OCI-LY7 (cell line): ENCODE results near the gene RANBP9. TPM values are rescaled to one million over a fixed set of nuclear protein-coding genes. Genes with fewer than 3 reads are reported as not detected.

ENCODE experiments used
- BruUV-seq: library from RNA; stranded (reverse); fragments of 400-500 nt; replicated peaks from 2 replicates; lab custom pipeline; 2021; lab: Mats Ljungman, UMichigan
- CTCF ChIA-PET: fragments of 300-600 bp; sonication (Branson Sonifier 250); formaldehyde crosslinking; loops from one replicate; lab custom pipeline; 2022; ENCODE audit warnings: antibody characterized with exemption; ENCODE audit not compliant: unreplicated experiment; lab: Charles Lee
- POLR2A ChIA-PET: fragments of 300-600 bp; sonication (Branson Sonifier 250); formaldehyde crosslinking; loops from one replicate; lab custom pipeline; 2022; ENCODE audit warnings: antibody characterized with exemption; lab: Charles Lee
- DNase-seq: peaks from one replicate; pipeline ENCODE4 v3.0.0-alpha.2; 2015; ENCODE audit warnings: low spot score
- H2AFZ ChIP-seq: fragments of 200-600 bp; sonication (generic), shearing (Covaris generic); 2 replicates; pipeline ENCODE4 v1.6.1; 2014; ENCODE audit warnings: mild to moderate bottlenecking, antibody characterized with exemption, low read length, moderate library complexity
- H3K27ac ChIP-seq: fragments of 200-600 bp; sonication (generic); 2 replicates; pipeline ENCODE4 v1.5.1; 2014; ENCODE audit warnings: mixed run types, low read depth, mild to moderate bottlenecking, moderate library complexity, low read length, inconsistent platforms; ENCODE audit not compliant: poor library complexity, severe bottlenecking
- H3K36me3 ChIP-seq: fragments of 200-600 bp; sonication (generic); 2 replicates; pipeline ENCODE4 v1.6.1; 2014; ENCODE audit warnings: mild to moderate bottlenecking, antibody characterized with exemption, low read length, moderate library complexity, mixed read lengths; ENCODE audit not compliant: insufficient read depth
- H3K4me1 ChIP-seq: fragments of 200-600 bp; sonication (generic); 2 replicates; pipeline ENCODE4 v1.5.1; 2014; ENCODE audit warnings: mild to moderate bottlenecking, low read length; ENCODE audit not compliant: insufficient read depth, poor library complexity, severe bottlenecking
- H3K4me2 ChIP-seq: fragments of 200-600 bp; sonication (generic); 2 replicates; pipeline ENCODE4 v1.6.1; 2014; ENCODE audit warnings: mild to moderate bottlenecking, low read length
- H3K4me3 ChIP-seq: fragments of 200-600 bp; sonication (generic); 2 replicates; pipeline ENCODE4 v1.5.1; 2014; ENCODE audit warnings: mild to moderate bottlenecking, low read depth, low read length; ENCODE audit not compliant: poor library complexity, severe bottlenecking
- H3K79me2 ChIP-seq: fragments of 200-600 bp; sonication (generic); 2 replicates; pipeline ENCODE4 v1.6.1; 2016; ENCODE audit warnings: low read depth, mild to moderate bottlenecking, low read length, moderate library complexity, mixed read lengths; ENCODE audit not compliant: insufficient read depth
- H3K9me2 ChIP-seq: fragments of 200-600 bp; sonication (generic); 2 replicates; pipeline ENCODE4 v1.6.1; 2016; ENCODE audit warnings: mild to moderate bottlenecking, low read length, mixed read lengths; ENCODE audit not compliant: insufficient read depth
- H3K9me3 ChIP-seq: fragments of 200-600 bp; sonication (generic); 2 replicates; pipeline ENCODE4 v1.6.1; 2014; ENCODE audit warnings: mild to moderate bottlenecking, mixed run types, low read length, mixed read lengths
- H4K20me1 ChIP-seq: fragments of 200-600 bp; sonication (generic); 2 replicates; pipeline ENCODE4 v1.6.1; 2014; ENCODE audit warnings: mild to moderate bottlenecking, antibody characterized with exemption, low read length, moderate library complexity, mixed read lengths; ENCODE audit not compliant: insufficient read depth
- CTCF ChIP-seq: fragments of 200-600 bp; sonication (generic); conservative IDR thresholded peaks from 2 replicates; pipeline ENCODE4 v1.5.1; 2014; ENCODE audit warnings: mild to moderate bottlenecking, antibody characterized with exemption, low read length, moderate library complexity, mixed read lengths
- EZH2phosphoT487 ChIP-seq: fragments of 200-600 bp; sonication (generic); IDR thresholded peaks from 2 replicates; pipeline ENCODE4 v1.6.1; 2018; ENCODE audit warnings: low read depth, borderline replicate concordance, mild to moderate bottlenecking, mixed run types, antibody characterized with exemption, low read length, moderate library complexity, mixed read lengths
- intact Hi-C: fragments of 100-400 bp; cut with micrococcal nuclease; formaldehyde crosslinking; loops from one replicate; pipeline ENCODE4 v1.10.0; 2022; ENCODE audit not compliant: unreplicated experiment
- total RNA-seq, 2 experiments: library from RNA; depleted of rRNA in 1 of 2; stranded (reverse); fragments of >200 nt in 1 of 2; shearing (Covaris generic) in 1 of 2; gene quantifications; 2 replicates each; pipeline ENCODE4 v1.2.3, GENCODE V29; 2014 to 2022

RANBP9 gene
- total RNA-seq, 2 experiments from 2014 or later, result 20.5 to 35.0 TPM

GRCh38 chr6:13725052-13725451, 13.4 kb upstream of the RANBP9 start:
- BruUV-seq, result no TSS peak
- Histone ChIP-seq H3K4me1 (no peaks in the 10 kb centered on the region), H4K20me1 (no peaks in the 10 kb centered on the region), H3K4me3 (no peak overlapping the region), H2AFZ (no peak overlapping the region), H3K79me2 (no peaks in the 10 kb centered on the region), H3K4me2 (no peak overlapping the region), H3K9me3 (no peaks in the 10 kb centered on the region), H3K27ac (no peak overlapping the region), H3K9me2 (no peaks in the 10 kb centered on the region), H3K36me3 (no peaks in the 10 kb centered on the region)
- intact Hi-C loops, result no loop called here
- no peak for DNase-seq
- CTCF ChIA-PET, result no interaction called here
- POLR2A ChIA-PET, result no interaction called here
- TF ChIP-seq EZH2phosphoT487 (no peak), CTCF (no peak)

GRCh38 chr6:13724182-13724581, 12.5 kb upstream of the RANBP9 start:
- H4K20me1 ChIP-seq, result no peaks in the 10 kb centered on the region
- no peak overlapping the region for H3K4me2 ChIP-seq
- no peaks in the 10 kb centered on the region for H3K36me3 ChIP-seq
- no peaks in the 10 kb centered on the region for H3K9me3 ChIP-seq
- no peaks in the 10 kb centered on the region for H3K4me1 ChIP-seq
- ChIA-PET POLR2A (interaction anchor here (1.0 kb wide), 1 partner anchor 397 kb away, joined by 3 read pairs; no protein-coding TSS in a partner anchor), CTCF (no interaction called here)
- intact Hi-C loops, result no loop called here
- H2AFZ ChIP-seq, result no peak overlapping the region
- no peak overlapping the region for H3K4me3 ChIP-seq
- no TSS peak for BruUV-seq
- no peak for TF ChIP-seq CTCF
- TF ChIP-seq EZH2phosphoT487, result no peak
- H3K9me2 ChIP-seq, result no peaks in the 10 kb centered on the region
- DNase-seq, result no peak
- no peak overlapping the region for H3K27ac ChIP-seq
- no peaks in the 10 kb centered on the region for H3K79me2 ChIP-seq

GRCh38 chr6:13722880-13723279, 11.2 kb upstream of the RANBP9 start:
- intact Hi-C loops, result no loop called here
- TF ChIP-seq CTCF (no peak), EZH2phosphoT487 (no peak)
- H3K4me1 ChIP-seq, result no peaks in the 10 kb centered on the region
- H3K9me3 ChIP-seq, result no peaks in the 10 kb centered on the region
- no peaks in the 10 kb centered on the region for H4K20me1 ChIP-seq
- no peak for DNase-seq
- H3K9me2 ChIP-seq, result no peaks in the 10 kb centered on the region
- no peak overlapping the region for H2AFZ ChIP-seq
- H3K79me2 ChIP-seq, result no peaks in the 10 kb centered on the region
- no peaks in the 10 kb centered on the region for H3K36me3 ChIP-seq
- no peak overlapping the region for H3K4me3 ChIP-seq
- CTCF ChIA-PET, result no interaction called here
- no peak overlapping the region for H3K4me2 ChIP-seq
- no TSS peak for BruUV-seq
- no peak overlapping the region for H3K27ac ChIP-seq
- POLR2A ChIA-PET, result no interaction called here
